HepG2 (cell line): ENCODE measurements around the gene APEX1. TPM values are rescaled to one million over a fixed set of nuclear protein-coding genes. Genes with fewer than 3 reads are reported as not detected.

Source experiments
- ATAC-seq: fragments of 200-7000 bp; cut with Tn5 transposase; 3 replicates; pipeline ENCODE4 v1.9.1; 2020; ENCODE audit warnings: mild to moderate bottlenecking, moderate library complexity
- BruUV-seq: library from RNA; stranded (reverse); fragments of 400-500 nt; replicated peaks from 2 replicates; lab custom pipeline; 2021; lab: Mats Ljungman, UMichigan
- CTCF ChIA-PET: fragments of 300-600 bp; formaldehyde crosslinking; extraction: SDS; loops from one replicate; lab custom pipeline; 2021; ENCODE audit warnings: low total read pairs, inconsistent platforms, low intra/inter-chr PET ratio; lab: Yijun Ruan, JAX
- POLR2A ChIA-PET: fragments of 350-600 bp; sonication (Branson Sonifier 250); formaldehyde crosslinking; loops from one replicate; lab custom pipeline; 2020; ENCODE audit warnings: antibody characterized with exemption, inconsistent platforms; lab: Yijun Ruan, JAX
- DNase-seq: peaks from one replicate; pipeline ENCODE4 v3.0.0-alpha.2; 2015; ENCODE audit warnings: low spot score
- FAIRE-seq: peaks from 3 replicates; lab custom pipeline; 2011; peaks lifted over from hg19 to GRCh38; lab: Jason Lieb, UNC
- H2AFZ ChIP-seq: one replicate; pipeline ENCODE4 v1.6.1; 2011; ENCODE audit warnings: low read length, inconsistent platforms
- H3K27ac ChIP-seq: fragments of 300-600 bp; 3 replicates; pipeline ENCODE4 v1.8.0; 2011; ENCODE audit warnings: mixed run types, mild to moderate bottlenecking, mixed read lengths, low read length, inconsistent platforms; ENCODE audit not compliant: insufficient read depth; ENCODE audit errors: extremely low read length
- H3K27me3 ChIP-seq, 2 experiments: fragments of 200-600 bp in 1 of 2; 2 replicates in 1 of 2; 3 replicates in 1 of 2; pipeline versions ENCODE4 v1.6.0 to v1.8.0; 2011; ENCODE audit warnings: low read length in 2 of 2, mild to moderate bottlenecking in 2 of 2, moderate library complexity in 2 of 2, inconsistent platforms in 1 of 2; ENCODE audit not compliant: insufficient read depth in 2 of 2, control insufficient read depth in 1 of 2
- H3K36me3 ChIP-seq, 2 experiments: fragments of 200-600 bp in 1 of 2; replicated peaks in 1 of 2; 2 replicates in 1 of 2; 3 replicates in 1 of 2; pipeline versions ENCODE4 v1.5.1 to v1.8.0; 2011; ENCODE audit warnings: low read length in 2 of 2, inconsistent platforms in 1 of 2; ENCODE audit not compliant: insufficient read depth in 2 of 2, control insufficient read depth in 1 of 2
- H3K4me1 ChIP-seq: 2 replicates; pipeline ENCODE4 v1.5.1; 2012; ENCODE audit warnings: low read length, inconsistent platforms; ENCODE audit not compliant: insufficient read depth
- H3K4me2 ChIP-seq: 2 replicates; pipeline ENCODE4 v1.6.0; 2011; ENCODE audit warnings: low read depth, low read length, inconsistent platforms
- H3K4me3 ChIP-seq, 3 experiments: fragments of 200-600 bp in 1 of 3; sonication (generic), shearing (Covaris generic) in 1 of 3; replicated peaks in 1 of 3; 2 replicates each; pipeline ENCODE4 v1.5.1; 2011 to 2016; ENCODE audit warnings: low read length in 3 of 3, inconsistent platforms in 2 of 3, low read depth in 2 of 3, mild to moderate bottlenecking in 2 of 3, control low read depth in 1 of 3, mixed read lengths in 1 of 3; ENCODE audit not compliant: insufficient read depth in 1 of 3
- H3K79me2 ChIP-seq: one replicate; pipeline ENCODE4 v1.6.1; 2011; ENCODE audit warnings: low read length, inconsistent platforms; ENCODE audit not compliant: insufficient read depth
- H3K9ac ChIP-seq: 2 replicates; pipeline ENCODE4 v1.6.0; 2011; ENCODE audit warnings: mild to moderate bottlenecking, low read depth, low read length, inconsistent platforms; ENCODE audit not compliant: insufficient read depth
- H3K9me3 ChIP-seq: 2 replicates; pipeline ENCODE4 v1.5.1; 2012; ENCODE audit warnings: mild to moderate bottlenecking, low read length
- H4K20me1 ChIP-seq: 2 replicates; pipeline ENCODE4 v1.6.0; 2011; ENCODE audit warnings: inconsistent platforms, mild to moderate bottlenecking, low read length, moderate library complexity; ENCODE audit not compliant: insufficient read depth
- ATAD3A ChIP-seq: sonication (generic); formaldehyde crosslinking; IDR thresholded peaks from 2 replicates; pipeline ENCODE4 v1.4.0; 2020; ENCODE audit warnings: missing genetic modification reagents
- ATF2 ChIP-seq: sonication (generic); formaldehyde crosslinking; IDR thresholded peaks from 2 replicates; pipeline ENCODE4 v1.4.0; 2020; ENCODE audit warnings: missing genetic modification reagents
- IKZF1 ChIP-seq: fragments of 450-650 bp; IDR thresholded peaks from 2 replicates; pipeline ENCODE4 v1.7.1; 2016
- KLF13 ChIP-seq: sonication (generic); formaldehyde crosslinking; IDR thresholded peaks from 2 replicates; pipeline ENCODE4 v1.4.0; 2020; ENCODE audit warnings: mild to moderate bottlenecking, missing genetic modification reagents
- MAFF ChIP-seq: IDR thresholded peaks from 2 replicates; pipeline ENCODE4 v1.6.1; 2011; ENCODE audit warnings: low read depth, low read length, improper control_type of control experiment
- MAFK ChIP-seq, 2 experiments: IDR thresholded peaks in 1 of 2; conservative IDR thresholded peaks in 1 of 2; 2 replicates each; pipeline ENCODE4 v1.6.1; 2011; ENCODE audit warnings: improper control_type of control experiment in 2 of 2, low read length in 2 of 2
- MBNL3 ChIP-seq: fragments of 250-450 bp; sonication (Bioruptor Pico); conservative IDR thresholded peaks from 2 replicates; pipeline ENCODE4 v1.8.0; 2022; ENCODE audit warnings: mild to moderate bottlenecking, inconsistent platforms
- NFE2L2 ChIP-seq: fragments of 150-350 bp; IDR thresholded peaks from 2 replicates; pipeline ENCODE4 v1.6.1; 2014; ENCODE audit warnings: low read length
- NFKB2 ChIP-seq: sonication (generic); formaldehyde crosslinking; IDR thresholded peaks from 2 replicates; pipeline ENCODE4 v1.4.0; 2020; ENCODE audit warnings: missing genetic modification reagents, borderline replicate concordance
- ZNF589 ChIP-seq: sonication (generic); formaldehyde crosslinking; conservative IDR thresholded peaks from 2 replicates; pipeline ENCODE4 v1.8.0; 2022; ENCODE audit warnings: mild to moderate bottlenecking, moderate library complexity, missing genetic modification reagents
- WGBS: methylation state at CpG from one replicate; pipeline ENCODE4 v1.1.6; 2017; ENCODE audit warnings: low lambda C conversion rate; 5-methylcytosine and 5-hydroxymethylcytosine counted together
- in situ Hi-C: cut with HindIII; loops from 2 replicates; pipeline ENCODE4 v1.10.0; 2017; ENCODE audit warnings: low pct_unique_long_range_greater_than_20kb; ENCODE audit not compliant: extremely low pct_ligation_motif_present
- intact Hi-C: fragments of 100-400 bp; cut with micrococcal nuclease; formaldehyde crosslinking; loops from one replicate; pipeline ENCODE4 v1.10.0; 2022; ENCODE audit not compliant: unreplicated experiment
- polyA plus RNA-seq, 8 experiments: library from polyadenylated mRNA; depleted of rRNA in 3 of 8; stranded (reverse) in 7 of 8; unstranded in 1 of 8; fragments of >200 nt; fragmentation: Illumina TruSeq in 4 of 8; extraction: Trizol in 4 of 8; gene quantifications; 2 replicates each; pipeline versions ENCODE4 v1.2.1 to v1.2.3, GENCODE V29; 2011 to 2016; ENCODE audit warnings: low read depth in 4 of 8, missing spikeins in 1 of 8, mixed read lengths in 1 of 8; ENCODE audit not compliant: insufficient read depth in 1 of 8
- total RNA-seq, 5 experiments: library from RNA; depleted of rRNA; stranded (reverse); fragments of >200 nt; fragmentation: Illumina TruSeq; extraction: Trizol; gene quantifications; 2 replicates each; pipeline ENCODE4 v1.2.3, GENCODE V29; 2016; ENCODE audit warnings: low read depth in 1 of 5
- TF ChIP-seq, protein P1 (sequence below): sonication (generic); formaldehyde crosslinking; IDR thresholded peaks from 2 replicates; pipeline ENCODE4 v1.5.0; 2020; ENCODE audit warnings: mild to moderate bottlenecking, missing genetic modification reagents, borderline replicate concordance

APEX1 gene
- total and polyA plus RNA-seq, 2 of the 13 experiments (the other 11 are each of a cell fraction or from before 2014, with no cell fraction given) = 171 to 405 TPM

GRCh38 chr14:20501346-20501745 is 46.3 kb downstream of the APEX1 start:
- no peaks in the 10 kb centered on the region for H3K9me3 ChIP-seq
- CTCF ChIA-PET = no interaction called here
- in situ Hi-C loops = no loop called here
- H3K27me3 ChIP-seq = no peaks in the 10 kb centered on the region
- DNase-seq (no peak), ATAC-seq (no peak), FAIRE-seq (no peak)
- POLR2A ChIA-PET = no interaction called here
- H3K4me1 ChIP-seq = no peaks in the 10 kb centered on the region
- intact Hi-C loops = no loop called here
- no peak overlapping the region for H3K4me2 ChIP-seq
- TF ChIP-seq ATF2 (CRISPR knock-in tag) (no peak), ATAD3A (CRISPR knock-in tag) (no peak), IKZF1 (no peak), MBNL3 (CRISPR knock-in tag) (no peak), MAFF (peak; percentile 13; the same call in 1 of the 2 replicates), MAFK (conservative IDR thresholded peaks at IDR 0.05 in 1 of 2, IDR thresholded peaks at IDR 0.05 in 1 of 2; ENCODE audit: low read length in 2 of 2) (peak; percentile 32 to 35; a peak in 2 of 4 replicates), NFE2L2 (peak; percentile 78; the same call in 1 of the 2 replicates)
- no TSS peak for BruUV-seq
- H3K36me3 ChIP-seq = no peaks in the 10 kb centered on the region
- WGBS = 88% methylated on average over 2 of the region's 2 CpGs
- H3K79me2 ChIP-seq = no peaks in the 10 kb centered on the region
- H2AFZ ChIP-seq = no peak overlapping the region
- H3K9ac ChIP-seq = no peak overlapping the region
- no peaks in the 10 kb centered on the region for H4K20me1 ChIP-seq
- H3K27ac ChIP-seq = no peak overlapping the region
- no peak overlapping the region for H3K4me3 ChIP-seq

- intact Hi-C loops = no loop called here
- WGBS = 8% methylated on average over 6 of the region's 6 CpGs
- no peak overlapping the region for H3K4me2 ChIP-seq
- no peak for ATAC-seq
- H3K4me1 ChIP-seq = no peaks in the 10 kb centered on the region
- H3K79me2 ChIP-seq = no peaks in the 10 kb centered on the region
- no peaks in the 10 kb centered on the region for H4K20me1 ChIP-seq
- H3K9ac ChIP-seq = no peak overlapping the region
- H3K36me3 ChIP-seq = no peaks in the 10 kb centered on the region
- no peaks in the 10 kb centered on the region for H3K9me3 ChIP-seq
- POLR2A ChIA-PET = no interaction called here
- no peak overlapping the region for H3K27ac ChIP-seq
- H3K4me3 ChIP-seq = no peak overlapping the region
- H3K27me3 ChIP-seq = no peaks in the 10 kb centered on the region
- no TSS peak for BruUV-seq
- CTCF ChIA-PET = no interaction called here
- DNase-seq = no peak
- in situ Hi-C loops = no loop called here
- H2AFZ ChIP-seq = no peak overlapping the region
- FAIRE-seq = no peak
- TF ChIP-seq NFKB2 (CRISPR knock-in tag) = no peak
- TF ChIP-seq, protein P1, sequence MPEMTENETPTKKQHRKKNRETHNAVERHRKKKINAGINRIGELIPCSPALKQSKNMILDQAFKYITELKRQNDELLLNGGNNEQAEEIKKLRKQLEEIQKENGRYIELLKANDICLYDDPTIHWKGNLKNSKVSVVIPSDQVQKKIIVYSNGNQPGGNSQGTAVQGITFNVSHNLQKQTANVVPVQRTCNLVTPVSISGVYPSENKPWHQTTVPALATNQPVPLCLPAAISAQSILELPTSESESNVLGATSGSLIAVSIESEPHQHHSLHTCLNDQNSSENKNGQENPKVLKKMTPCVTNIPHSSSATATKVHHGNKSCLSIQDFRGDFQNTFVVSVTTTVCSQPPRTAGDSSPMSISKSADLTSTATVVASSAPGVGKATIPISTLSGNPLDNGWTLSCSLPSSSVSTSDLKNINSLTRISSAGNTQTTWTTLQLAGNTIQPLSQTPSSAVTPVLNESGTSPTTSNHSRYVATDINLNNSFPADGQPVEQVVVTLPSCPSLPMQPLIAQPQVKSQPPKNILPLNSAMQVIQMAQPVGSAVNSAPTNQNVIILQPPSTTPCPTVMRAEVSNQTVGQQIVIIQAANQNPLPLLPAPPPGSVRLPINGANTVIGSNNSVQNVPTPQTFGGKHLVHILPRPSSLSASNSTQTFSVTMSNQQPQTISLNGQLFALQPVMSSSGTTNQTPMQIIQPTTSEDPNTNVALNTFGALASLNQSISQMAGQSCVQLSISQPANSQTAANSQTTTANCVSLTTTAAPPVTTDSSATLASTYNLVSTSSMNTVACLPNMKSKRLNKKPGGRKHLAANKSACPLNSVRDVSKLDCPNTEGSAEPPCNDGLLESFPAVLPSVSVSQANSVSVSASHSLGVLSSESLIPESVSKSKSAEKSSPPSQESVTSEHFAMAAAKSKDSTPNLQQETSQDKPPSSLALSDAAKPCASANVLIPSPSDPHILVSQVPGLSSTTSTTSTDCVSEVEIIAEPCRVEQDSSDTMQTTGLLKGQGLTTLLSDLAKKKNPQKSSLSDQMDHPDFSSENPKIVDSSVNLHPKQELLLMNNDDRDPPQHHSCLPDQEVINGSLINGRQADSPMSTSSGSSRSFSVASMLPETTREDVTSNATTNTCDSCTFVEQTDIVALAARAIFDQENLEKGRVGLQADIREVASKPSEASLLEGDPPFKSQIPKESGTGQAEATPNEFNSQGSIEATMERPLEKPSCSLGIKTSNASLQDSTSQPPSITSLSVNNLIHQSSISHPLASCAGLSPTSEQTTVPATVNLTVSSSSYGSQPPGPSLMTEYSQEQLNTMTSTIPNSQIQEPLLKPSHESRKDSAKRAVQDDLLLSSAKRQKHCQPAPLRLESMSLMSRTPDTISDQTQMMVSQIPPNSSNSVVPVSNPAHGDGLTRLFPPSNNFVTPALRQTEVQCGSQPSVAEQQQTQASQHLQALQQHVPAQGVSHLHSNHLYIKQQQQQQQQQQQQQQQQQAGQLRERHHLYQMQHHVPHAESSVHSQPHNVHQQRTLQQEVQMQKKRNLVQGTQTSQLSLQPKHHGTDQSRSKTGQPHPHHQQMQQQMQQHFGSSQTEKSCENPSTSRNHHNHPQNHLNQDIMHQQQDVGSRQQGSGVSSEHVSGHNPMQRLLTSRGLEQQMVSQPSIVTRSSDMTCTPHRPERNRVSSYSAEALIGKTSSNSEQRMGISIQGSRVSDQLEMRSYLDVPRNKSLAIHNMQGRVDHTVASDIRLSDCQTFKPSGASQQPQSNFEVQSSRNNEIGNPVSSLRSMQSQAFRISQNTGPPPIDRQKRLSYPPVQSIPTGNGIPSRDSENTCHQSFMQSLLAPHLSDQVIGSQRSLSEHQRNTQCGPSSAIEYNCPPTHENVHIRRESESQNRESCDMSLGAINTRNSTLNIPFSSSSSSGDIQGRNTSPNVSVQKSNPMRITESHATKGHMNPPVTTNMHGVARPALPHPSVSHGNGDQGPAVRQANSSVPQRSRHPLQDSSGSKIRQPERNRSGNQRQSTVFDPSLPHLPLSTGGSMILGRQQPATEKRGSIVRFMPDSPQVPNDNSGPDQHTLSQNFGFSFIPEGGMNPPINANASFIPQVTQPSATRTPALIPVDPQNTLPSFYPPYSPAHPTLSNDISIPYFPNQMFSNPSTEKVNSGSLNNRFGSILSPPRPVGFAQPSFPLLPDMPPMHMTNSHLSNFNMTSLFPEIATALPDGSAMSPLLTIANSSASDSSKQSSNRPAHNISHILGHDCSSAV (CRISPR knock-in tag) = no peak
- no peak for TF ChIP-seq KLF13
- no peak for TF ChIP-seq ZNF589 (CRISPR knock-in tag)
These were observed 48.9 kb downstream of the APEX1 start for GRCh38 chr14:20503898-20504297.
